Hematopoietic multipotent progenitor cell treated with erythropoietin and hydrocortisone succinate and interleukin-3 and kit ligand, for 17 days (in vitro differentiated cells): ENCODE data around the gene DACH2.
"Not testable (repeated sequence)": the region's sequence is repeated elsewhere in the genome, so short reads cannot be mapped to it uniquely, and the experiment has no call there.

ENCODE experiments used
- DNase-seq: peaks from one replicate; pipeline ENCODE4 v3.0.0-alpha.2; 2015; ENCODE audit warnings: low spot score

DACH2 gene

GRCh38 chrX:86148024-86148511 lies at the start of gene DACH2:
TSS of gene DACH2 (plus strand) at chrX:86148451.
- no peak for DNase-seq

GRCh38 chrX:86102341-86102740 lies 45.9 kb upstream of the DACH2 start:
- DNase-seq: no peak

- no peak for DNase-seq
These were observed 45.2 kb upstream of the DACH2 start for GRCh38 chrX:86103061-86103460.

- DNase-seq: no peak
These were observed 43.7 kb upstream of the DACH2 start for GRCh38 chrX:86104526-86104925.

- no peak for DNase-seq
These were observed 26.3 kb upstream of the DACH2 start for GRCh38 chrX:86121916-86122315.

GRCh38 chrX:86133761-86134160 lies 14.5 kb upstream of the DACH2 start:
- no peak for DNase-seq

- no peak for DNase-seq
These were observed 11.2 kb upstream of the DACH2 start for GRCh38 chrX:86137071-86137470.

- no peak for DNase-seq
These were observed 6.5 kb upstream of the DACH2 start for GRCh38 chrX:86141786-86142185.

GRCh38 chrX:86146102-86146501 lies 2.1 kb upstream of the DACH2 start:
- DNase-seq: no peak

- DNase-seq: no peak
These were observed 343 bp downstream of the DACH2 start for GRCh38 chrX:86148594-86148993.

GRCh38 chrX:86149119-86149518 lies 868 bp downstream of the DACH2 start:
- DNase-seq: no peak

GRCh38 chrX:86154553-86154952 lies 6.3 kb downstream of the DACH2 start:
- DNase-seq: no peak

GRCh38 chrX:86171366-86171765 lies 23.1 kb downstream of the DACH2 start:
- DNase-seq: no peak

GRCh38 chrX:86178906-86179305 lies 30.7 kb downstream of the DACH2 start:
- DNase-seq: no peak

- not testable (repeated sequence) for DNase-seq
These were observed 33.1 kb downstream of the DACH2 start for GRCh38 chrX:86181325-86181724.

GRCh38 chrX:86192827-86193226 lies 44.6 kb downstream of the DACH2 start:
- no peak for DNase-seq

- DNase-seq: no peak
These were observed 46.5 kb downstream of the DACH2 start for GRCh38 chrX:86194758-86195157.

- no peak for DNase-seq
These were observed 47.1 kb downstream of the DACH2 start for GRCh38 chrX:86195343-86195742.

GRCh38 chrX:86197815-86198214 lies 49.6 kb downstream of the DACH2 start:
- DNase-seq: no peak

GRCh38 chrX:86210772-86211171 lies 62.5 kb downstream of the DACH2 start:
- no peak for DNase-seq

- no peak for DNase-seq
These were observed 67.0 kb downstream of the DACH2 start for GRCh38 chrX:86215260-86215659.

GRCh38 chrX:86237482-86237881 lies 89.2 kb downstream of the DACH2 start:
- no peak for DNase-seq

- DNase-seq: no peak
These were observed 93.3 kb downstream of the DACH2 start for GRCh38 chrX:86241547-86241946.

GRCh38 chrX:86263526-86263925 lies 115.3 kb downstream of the DACH2 start:
- no peak for DNase-seq

- no peak for DNase-seq
These were observed 147.0 kb downstream of the DACH2 start for GRCh38 chrX:86295293-86295692.
